ENCODE measurements around the gene ATG16L2. TPM values are rescaled to one million over a fixed set of nuclear protein-coding genes. Genes with fewer than 3 reads are reported as not detected.

ATG16L2 gene
- total and polyA plus RNA-seq, 3 donors from 2014 or later: 16.2 to 39.5 (median 33.8) TPM

Small RNA genes within 50 kb of the gene (microRNA-seq; reads per million reads assigned to microRNA genes)
- 0 reads per million in 2 donors for gene MIR4692 (ENCODE audit: borderline number of aligned reads in 2 of 2, borderline replicate concordance in 1 of 2)

Small RNA genes within 50 kb of the gene (small RNA-seq; reads per million reads assigned to genes)
- gene MIR4692 (0 reads per million in 2 donors), gene RF00019 (0 reads per million in 2 donors), gene RNU6-672P (0 reads per million in 2 donors)

Other genes starting within 250 kb of the ATG16L2 start
- 10 to 100 TPM; 15.2 to 20.6 TPM for gene PDE2A, start 140.0 kb upstream of the ATG16L2 start, total RNA-seq
- gene PDE2A, start 140.0 kb upstream of the ATG16L2 start, polyA plus RNA-seq (ENCODE audit: insufficient read depth, low read depth, low replicate concordance): 14.1 TPM
- 10 to 100 TPM; 65.2 to 88.3 TPM for gene ARAP1, start 62.0 kb upstream of the ATG16L2 start, total RNA-seq
- 46.9 TPM for gene ARAP1, start 62.0 kb upstream of the ATG16L2 start, polyA plus RNA-seq (ENCODE audit: insufficient read depth, low read depth, low replicate concordance)
- gene STARD10, start 20.4 kb upstream of the ATG16L2 start, total RNA-seq: 100 to 1,000 TPM; 130 to 202 TPM
- 379 TPM for gene STARD10, start 20.4 kb upstream of the ATG16L2 start, polyA plus RNA-seq (ENCODE audit: insufficient read depth, low read depth, low replicate concordance)